ENCODE measurements around the gene PSMC1.

The PSMC1 gene

GRCh38 chr14:90287791-90288190 is 31.4 kb downstream of the PSMC1 start:
- no peaks in the 10 kb centered on the region for H3K4me1 Mint-ChIP-seq
- H3K9me3 Mint-ChIP-seq, result no peaks in the 10 kb centered on the region
- no peak overlapping the region for H3K4me3 Mint-ChIP-seq
- peak overlapping the region in 1 of 3 experiments; percentile 57 for H3K27ac Mint-ChIP-seq
- H3K36me3 Mint-ChIP-seq (ENCODE audit: low read depth), result peaks cover 61% of the 10 kb centered on the region
- H3K27me3 Mint-ChIP-seq (ENCODE audit: low read depth), result no peaks in the 10 kb centered on the region
- no peak for TF ChIP-seq CTCF (IDR thresholded peaks at IDR 0.05; ENCODE audit: unreplicated experiment in 3 of 3)

- H3K9me3 Mint-ChIP-seq, result no peaks in the 10 kb centered on the region
- H3K36me3 Mint-ChIP-seq (ENCODE audit: low read depth), result peaks cover 61% of the 10 kb centered on the region
- peak overlapping the region in 1 of 3 experiments; percentile 57 for H3K27ac Mint-ChIP-seq
- H3K4me3 Mint-ChIP-seq, result no peak overlapping the region
- no peaks in the 10 kb centered on the region for H3K27me3 Mint-ChIP-seq (ENCODE audit: low read depth)
- TF ChIP-seq CTCF (IDR thresholded peaks at IDR 0.05; ENCODE audit: unreplicated experiment in 3 of 3), result no peak
- H3K4me1 Mint-ChIP-seq, result no peaks in the 10 kb centered on the region
These were observed 32.5 kb downstream of the PSMC1 start for GRCh38 chr14:90288651-90289355.

GRCh38 chr14:90290337-90291011 is 34.1 kb downstream of the PSMC1 start:
- H3K4me1 Mint-ChIP-seq, result no peaks in the 10 kb centered on the region
- no peak for TF ChIP-seq CTCF (IDR thresholded peaks at IDR 0.05; ENCODE audit: unreplicated experiment in 3 of 3)
- no peak overlapping the region for H3K27ac Mint-ChIP-seq
- H3K9me3 Mint-ChIP-seq, result no peaks in the 10 kb centered on the region
- H3K36me3 Mint-ChIP-seq (ENCODE audit: low read depth), result peaks cover 71% of the 10 kb centered on the region
- H3K27me3 Mint-ChIP-seq (ENCODE audit: low read depth), result no peaks in the 10 kb centered on the region
- H3K4me3 Mint-ChIP-seq, result no peak overlapping the region

- Mint-ChIP-seq H3K27ac (no peak overlapping the region), H3K4me1 (no peaks in the 10 kb centered on the region), H3K9me3 (no peaks in the 10 kb centered on the region), H3K4me3 (no peak overlapping the region), H3K36me3 (ENCODE audit: low read depth) (peaks cover 73% of the 10 kb centered on the region), H3K27me3 (ENCODE audit: low read depth) (no peaks in the 10 kb centered on the region)
- no peak for TF ChIP-seq CTCF (IDR thresholded peaks at IDR 0.05; ENCODE audit: unreplicated experiment in 3 of 3)
These were observed 35.3 kb downstream of the PSMC1 start for GRCh38 chr14:90291699-90292098.

- Mint-ChIP-seq H3K9me3 (no peaks in the 10 kb centered on the region), H3K4me3 (no peak overlapping the region), H3K27me3 (ENCODE audit: low read depth) (no peaks in the 10 kb centered on the region), H3K36me3 (ENCODE audit: low read depth) (peaks cover 67% of the 10 kb centered on the region), H3K4me1 (no peaks in the 10 kb centered on the region), H3K27ac (no peak overlapping the region)
- no peak for TF ChIP-seq CTCF (IDR thresholded peaks at IDR 0.05; ENCODE audit: unreplicated experiment in 3 of 3)
These were observed 37.7 kb downstream of the PSMC1 start for GRCh38 chr14:90293766-90294730.

All from nephron (organoid).